HepG2 (cell line): Measurements from ENCODE around the gene CHRD. TPM values are rescaled to one million over a fixed set of nuclear protein-coding genes. Genes with fewer than 3 reads are reported as not detected.

Source experiments
- ARID4A ChIP-seq: sonication (generic); formaldehyde crosslinking; IDR thresholded peaks from 2 replicates; pipeline ENCODE4 v1.5.0; 2020; ENCODE audit warnings: mild to moderate bottlenecking, missing genetic modification reagents, borderline replicate concordance
- BORCS8-MEF2B ChIP-seq: sonication (generic); formaldehyde crosslinking; IDR thresholded peaks from 2 replicates; pipeline ENCODE4 v1.8.0; 2022; ENCODE audit warnings: mild to moderate bottlenecking, missing genetic modification reagents
- CSRNP2 ChIP-seq: sonication (generic); formaldehyde crosslinking; conservative IDR thresholded peaks from 2 replicates; pipeline ENCODE4 v1.8.0; 2022; ENCODE audit warnings: low read depth, missing genetic modification reagents
- FOXA1 ChIP-seq, 2 experiments: fragments of 450-650 bp in 1 of 2; sonication (generic) in 1 of 2; formaldehyde crosslinking in 1 of 2; IDR thresholded peaks; 2 replicates each; pipeline versions ENCODE4 v1.4.0 to v1.6.1; 2016 to 2020; ENCODE audit warnings: missing genetic modification reagents in 1 of 2
- HNF4G ChIP-seq, 2 experiments: sonication (generic) in 1 of 2; formaldehyde crosslinking in 1 of 2; IDR thresholded peaks; 2 replicates each; pipeline versions ENCODE4 v1.4.0 to v1.6.1; 2011 to 2020; ENCODE audit warnings: borderline replicate concordance in 2 of 2, low read depth in 2 of 2, mild to moderate bottlenecking in 2 of 2, low read length in 1 of 2, missing genetic modification reagents in 1 of 2, moderate library complexity in 1 of 2
- KDM2A ChIP-seq: sonication (generic); formaldehyde crosslinking; IDR thresholded peaks from 2 replicates; pipeline ENCODE4 v1.4.0; 2020; ENCODE audit warnings: low read depth, missing genetic modification reagents, borderline replicate concordance
- LBX2 ChIP-seq: sonication (generic); formaldehyde crosslinking; IDR thresholded peaks from 2 replicates; pipeline ENCODE4 v1.5.0; 2020; ENCODE audit warnings: missing genetic modification reagents, mild to moderate bottlenecking, borderline replicate concordance
- LCORL ChIP-seq, 2 experiments: fragments of 450-650 bp in 1 of 2; sonication (generic) in 1 of 2; formaldehyde crosslinking in 1 of 2; IDR thresholded peaks; 2 replicates each; pipeline versions ENCODE4 v1.5.0 to v1.6.1; 2017 to 2020; ENCODE audit warnings: antibody characterized with exemption in 1 of 2, missing genetic modification reagents in 1 of 2
- NR1H2 ChIP-seq: sonication (generic); formaldehyde crosslinking; IDR thresholded peaks from 2 replicates; pipeline ENCODE4 v1.8.1; 2022; ENCODE audit warnings: low read depth, missing genetic modification reagents, borderline replicate concordance
- STAG1 ChIP-seq: sonication (generic); formaldehyde crosslinking; IDR thresholded peaks from 2 replicates; pipeline ENCODE4 v1.4.0; 2020; ENCODE audit warnings: missing genetic modification reagents
- TAF15 ChIP-seq: fragments of 200-400 bp; formaldehyde crosslinking; IDR thresholded peaks from one replicate; pipeline ENCODE4 v1.6.1; 2018; ENCODE audit warnings: mild to moderate bottlenecking, low read depth, low read length; ENCODE audit not compliant: poor library complexity, severe bottlenecking
- THAP8 ChIP-seq: sonication (generic); formaldehyde crosslinking; IDR thresholded peaks from 2 replicates; pipeline ENCODE4 v1.5.1; 2020; ENCODE audit warnings: missing genetic modification reagents, mild to moderate bottlenecking, borderline replicate concordance
- ZBTB33 ChIP-seq: sonication (generic); formaldehyde crosslinking; IDR thresholded peaks from 2 replicates; pipeline ENCODE4 v1.4.0; 2020; ENCODE audit warnings: missing genetic modification reagents
- ZNF20 ChIP-seq: sonication (generic); formaldehyde crosslinking; IDR thresholded peaks from 2 replicates; pipeline ENCODE4 v1.4.0; 2020; ENCODE audit warnings: mild to moderate bottlenecking, moderate library complexity, missing genetic modification reagents
- ZNF331 ChIP-seq: sonication (generic); formaldehyde crosslinking; IDR thresholded peaks from 2 replicates; pipeline ENCODE4 v1.4.0; 2020; ENCODE audit warnings: missing genetic modification reagents
- ZNF34 ChIP-seq: sonication (generic); formaldehyde crosslinking; IDR thresholded peaks from 2 replicates; pipeline ENCODE4 v1.4.0; 2020; ENCODE audit warnings: mild to moderate bottlenecking, missing genetic modification reagents, borderline replicate concordance
- ZNF556 ChIP-seq: sonication (generic); formaldehyde crosslinking; IDR thresholded peaks from 2 replicates; pipeline ENCODE4 v1.4.0; 2020; ENCODE audit warnings: mild to moderate bottlenecking, missing genetic modification reagents, borderline replicate concordance
- ZSCAN21 ChIP-seq: sonication (generic); formaldehyde crosslinking; IDR thresholded peaks from 2 replicates; pipeline ENCODE4 v1.8.0; 2022; ENCODE audit warnings: mild to moderate bottlenecking, missing genetic modification reagents, moderate library complexity, borderline replicate concordance
- polyA plus RNA-seq, 8 experiments: library from polyadenylated mRNA; depleted of rRNA in 3 of 8; stranded (reverse) in 7 of 8; unstranded in 1 of 8; fragments of >200 nt; fragmentation: Illumina TruSeq in 4 of 8; extraction: Trizol in 4 of 8; gene quantifications; 2 replicates each; pipeline versions ENCODE4 v1.2.1 to v1.2.3, GENCODE V29; 2011 to 2016; ENCODE audit warnings: low read depth in 4 of 8, missing spikeins in 1 of 8, mixed read lengths in 1 of 8; ENCODE audit not compliant: insufficient read depth in 1 of 8
- total RNA-seq, 5 experiments: library from RNA; depleted of rRNA; stranded (reverse); fragments of >200 nt; fragmentation: Illumina TruSeq; extraction: Trizol; gene quantifications; 2 replicates each; pipeline ENCODE4 v1.2.3, GENCODE V29; 2016; ENCODE audit warnings: low read depth in 1 of 5

CHRD gene
- total and polyA plus RNA-seq, 2 of the 13 experiments (the other 11 are each of a cell fraction or from before 2014, with no cell fraction given): 22.2 to 35.2 TPM

GRCh38 chr3:184371570-184372018, 8.3 kb upstream of the CHRD start (continued):
- TF ChIP-seq ZSCAN21 (peak; percentile 49; the same call in 1 of the 2 replicates), ARID4A (CRISPR knock-in tag) (peak; percentile 68), ZNF20 (no peak), LBX2 (no peak), THAP8 (CRISPR knock-in tag) (no peak), NR1H2 (CRISPR knock-in tag) (no peak), ZBTB33 (CRISPR knock-in tag) (peak; percentile 29; the same call in 1 of the 2 replicates), ZNF34 (CRISPR knock-in tag) (no peak), TAF15 (no peak), STAG1 (CRISPR knock-in tag) (peak; percentile 98), CSRNP2 (no peak), LCORL (IDR thresholded peaks at IDR 0.05) (no peak), LCORL (CRISPR knock-in tag; IDR thresholded peaks at IDR 0.05) (0 out of 2 replicates have a peak, but pooled peaks have one; percentile 20), ZNF556 (CRISPR knock-in tag) (peak; percentile 33; the same call in 1 of the 2 replicates), ZNF331 (CRISPR knock-in tag) (peak; percentile 32; the same call in 1 of the 2 replicates), KDM2A (CRISPR knock-in tag) (peak; percentile 77), BORCS8-MEF2B (CRISPR knock-in tag) (peak; percentile 61; the same call in 1 of the 2 replicates), HNF4G (IDR thresholded peaks at IDR 0.05; ENCODE audit: borderline replicate concordance, low read depth, low read length) (no peak), HNF4G (CRISPR knock-in tag; IDR thresholded peaks at IDR 0.05; ENCODE audit: borderline replicate concordance, low read depth) (no peak), FOXA1 (IDR thresholded peaks at IDR 0.05) (no peak), FOXA1 (CRISPR knock-in tag; IDR thresholded peaks at IDR 0.05) (peak; percentile 98)
